Stimulated activated CD4-positive, alpha-beta T cell treated with anti-CD3 and anti-CD28 coated beads, TNF-alpha, amount 100 ng/mL, for 48 hours (primary cell): Measurements from ENCODE around the gene SS18.
A peak's percentile ranks its signal among the peaks of the same experiment; 100 is the strongest.
"Not testable (repeated sequence)": the region's sequence is repeated elsewhere in the genome, so short reads cannot be mapped to it uniquely, and the experiment has no call there.

Experiments
- DNase-seq, 3 donors: peaks; one replicate each; pipeline ENCODE4 v3.0.0-alpha.2; 2020; ENCODE audit warnings: low read depth in 3 of 3

The SS18 gene, protein sequence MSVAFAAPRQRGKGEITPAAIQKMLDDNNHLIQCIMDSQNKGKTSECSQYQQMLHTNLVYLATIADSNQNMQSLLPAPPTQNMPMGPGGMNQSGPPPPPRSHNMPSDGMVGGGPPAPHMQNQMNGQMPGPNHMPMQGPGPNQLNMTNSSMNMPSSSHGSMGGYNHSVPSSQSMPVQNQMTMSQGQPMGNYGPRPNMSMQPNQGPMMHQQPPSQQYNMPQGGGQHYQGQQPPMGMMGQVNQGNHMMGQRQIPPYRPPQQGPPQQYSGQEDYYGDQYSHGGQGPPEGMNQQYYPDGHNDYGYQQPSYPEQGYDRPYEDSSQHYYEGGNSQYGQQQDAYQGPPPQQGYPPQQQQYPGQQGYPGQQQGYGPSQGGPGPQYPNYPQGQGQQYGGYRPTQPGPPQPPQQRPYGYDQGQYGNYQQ

GRCh38 chr18:26090130-26091046 lies at the start of gene SS18:
SS18 (minus strand) TSS chr18:26090613; CDS start chr18:26090569, 44 bp downstream.
- DNase-seq = peak; percentile 82 to 85 (median 84)

DNA sequence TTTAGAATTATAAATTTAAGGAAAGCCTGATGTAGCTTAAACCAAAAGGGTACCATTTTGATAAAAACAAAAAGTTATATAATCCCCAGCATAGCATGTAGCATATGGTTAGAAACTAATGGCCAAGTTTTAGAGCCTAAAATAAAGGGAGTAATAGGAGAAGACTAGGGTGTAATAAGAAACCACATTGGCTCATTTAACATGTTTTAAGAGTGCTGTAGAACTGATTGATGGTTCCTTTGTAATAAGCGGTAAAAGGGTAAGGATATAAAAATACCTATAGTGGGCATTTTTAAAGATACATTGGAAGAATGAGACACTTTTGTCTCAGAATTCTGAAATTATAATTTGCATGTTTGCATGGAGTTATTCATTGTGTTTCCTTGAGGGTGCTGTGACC lies 45.1 kb upstream of the SS18 start:
- DNase-seq = no peak

GRCh38 chr18:26134107-26134506 lies 43.7 kb upstream of the SS18 start:
- DNase-seq = no peak

GRCh38 chr18:26133652-26134051 lies 43.2 kb upstream of the SS18 start, which contains the start of gene PSMA8:
PSMA8 (plus strand) TSS chr18:26133869; CDS start chr18:26133966, 97 bp downstream.
- peak; percentile 11 to 26 (median 24) for DNase-seq

DNA sequence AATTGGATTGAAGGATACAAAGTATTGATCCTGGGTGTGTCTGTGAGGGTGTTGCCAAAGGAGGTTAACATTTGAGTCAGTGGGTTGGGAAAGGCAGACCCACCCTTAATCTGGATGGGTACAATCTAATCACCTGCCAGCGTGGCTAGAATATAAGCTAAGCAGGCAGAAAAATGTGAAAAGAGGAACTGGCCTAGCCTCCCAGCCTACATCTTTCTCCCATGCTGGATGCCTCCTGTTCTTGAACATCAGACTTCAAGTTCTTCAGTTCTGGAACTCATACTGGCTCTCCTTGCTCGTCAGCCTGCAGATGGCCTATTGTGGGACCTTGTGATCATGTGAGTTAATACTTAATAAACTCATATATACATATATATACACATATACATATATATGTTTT lies 37.8 kb upstream of the SS18 start:
- not testable (repeated sequence) for DNase-seq

DNA sequence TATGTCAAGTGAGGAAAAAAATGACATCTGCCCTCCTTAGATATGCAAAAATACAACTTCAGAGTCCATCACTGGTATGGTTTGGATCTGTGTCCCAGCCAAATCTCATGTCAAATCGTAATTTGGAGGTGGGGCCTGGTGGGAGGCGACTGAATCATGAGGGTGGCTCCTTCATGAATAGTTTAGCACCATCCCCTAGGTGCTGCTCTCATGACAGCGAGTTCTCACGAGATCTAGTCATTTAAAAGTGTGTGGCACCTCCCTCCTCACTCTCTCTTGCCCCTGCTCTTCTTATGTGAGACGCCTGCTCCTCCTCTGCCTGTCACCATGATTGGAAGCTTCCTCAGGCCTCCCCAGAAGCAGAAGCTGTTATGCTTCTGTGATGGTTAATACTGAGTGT lies 37.4 kb upstream of the SS18 start:
- DNase-seq = no peak

GRCh38 chr18:26121994-26122393 lies 31.6 kb upstream of the SS18 start:
- DNase-seq = not testable (repeated sequence)

- no peak for DNase-seq
Observed at GRCh38 chr18:26121476-26121875, 31.1 kb upstream of the SS18 start.

DNA sequence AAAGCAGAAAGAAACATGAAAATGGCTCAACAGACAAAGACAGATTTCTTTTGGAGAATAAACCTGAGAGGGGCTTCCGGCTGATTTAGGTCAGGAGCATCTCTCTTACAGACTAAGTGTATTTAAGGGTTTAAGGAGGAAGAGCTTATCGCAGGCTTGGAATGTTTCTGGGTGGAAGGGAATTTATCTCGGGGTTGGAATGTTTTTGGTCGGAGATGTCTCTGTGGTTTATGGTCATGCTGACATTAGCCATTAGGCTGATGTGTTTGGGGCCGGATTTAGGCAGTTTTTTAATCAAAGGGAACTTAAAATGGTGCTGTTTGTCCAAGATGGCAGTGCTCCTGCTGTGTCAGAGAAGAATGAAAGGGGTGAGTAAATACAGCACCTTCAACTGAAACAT lies 28.8 kb upstream of the SS18 start:
- DNase-seq = no peak

- DNase-seq = no peak
Observed at GRCh38 chr18:26104035-26104434, 13.6 kb upstream of the SS18 start.

- DNase-seq = peak in 1 of 3 donors; percentile 31
Observed at GRCh38 chr18:26103579-26103978, 13.2 kb upstream of the SS18 start.

DNA sequence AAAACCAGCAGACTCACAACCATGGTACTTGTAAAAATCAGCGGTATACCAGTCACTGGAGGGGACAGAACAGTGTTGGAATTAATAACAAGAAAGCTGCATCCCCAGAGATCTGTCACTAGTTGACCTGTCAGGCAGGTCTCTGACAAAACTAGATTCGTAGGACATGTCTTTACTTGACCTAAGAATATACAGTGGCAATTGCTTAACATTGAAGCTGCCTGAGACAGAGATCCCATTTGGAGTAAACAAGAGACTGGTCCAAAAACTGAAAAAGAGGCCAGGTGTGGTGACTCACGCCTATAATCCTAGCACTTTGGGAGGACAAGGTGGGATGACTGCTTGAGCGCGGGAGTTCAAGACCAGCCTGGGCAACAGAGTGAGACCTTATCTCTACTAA lies 7.2 kb upstream of the SS18 start:
- DNase-seq = no peak

DNA sequence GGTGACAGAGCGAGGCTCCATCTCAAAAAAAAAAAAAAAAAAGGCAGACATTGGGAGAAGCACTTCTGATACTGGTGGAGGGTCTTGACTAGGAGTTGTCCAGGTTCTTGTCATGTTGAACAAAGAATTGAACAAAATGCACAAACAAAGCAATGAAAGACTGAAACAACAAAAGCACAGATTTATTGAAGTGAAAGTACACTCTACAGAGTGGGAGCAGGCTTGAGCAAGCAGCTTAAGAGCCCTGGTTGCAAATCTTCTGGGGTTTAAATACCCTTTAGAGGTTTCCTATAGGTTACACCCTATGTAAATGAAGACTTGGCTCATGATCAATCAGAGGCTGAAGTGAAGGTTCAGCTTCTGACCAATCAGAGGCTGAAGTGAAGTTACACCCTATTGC lies 6.4 kb upstream of the SS18 start:
- DNase-seq = no peak

GRCh38 chr18:26091047-26091630 lies 726 bp upstream of the SS18 start:
- DNase-seq = peak in 2 of 3 donors; percentile 48 to 58

DNA sequence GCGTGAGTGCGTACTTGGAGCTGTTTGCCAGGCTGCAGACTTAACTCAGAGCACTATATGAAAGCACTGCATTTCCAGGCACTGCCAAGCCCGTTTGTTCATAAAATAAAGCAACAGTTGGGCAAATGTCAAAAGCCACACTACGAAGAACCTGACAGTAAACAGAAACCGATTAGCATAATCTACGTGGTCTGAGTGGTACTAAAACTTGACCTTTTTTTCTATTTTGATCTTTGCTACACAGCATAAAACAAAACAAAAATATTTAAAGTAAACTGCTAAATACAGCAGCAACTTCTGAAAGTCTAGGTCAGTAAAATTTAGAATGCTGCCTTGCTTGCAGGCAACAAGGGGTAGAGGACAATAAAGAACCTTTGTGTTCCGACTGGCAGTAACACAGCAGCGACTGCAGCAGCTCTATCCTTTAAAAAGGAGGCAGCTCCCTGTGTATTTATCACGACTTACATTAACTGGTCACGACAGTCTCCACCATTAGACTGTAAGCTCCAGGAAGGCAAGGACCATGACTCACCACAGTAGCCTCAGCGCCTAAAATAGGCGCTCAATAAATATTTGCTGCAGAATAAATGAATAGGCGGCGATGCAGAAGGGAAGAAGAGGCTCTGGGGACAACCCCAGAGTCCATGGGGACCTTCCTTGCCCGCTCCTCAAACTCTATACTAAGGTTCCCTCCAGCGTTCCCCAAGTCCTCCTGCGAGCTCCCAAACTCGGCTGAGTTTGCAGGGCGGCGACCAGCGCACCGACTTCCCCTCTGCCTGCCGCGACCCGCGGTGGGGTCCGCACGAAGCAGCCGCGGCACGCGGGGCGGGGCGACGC lies 902 bp downstream of the SS18 start:
- DNase-seq = peak in 1 of 3 donors; percentile 7

- no peak for DNase-seq
Observed at GRCh38 chr18:26088487-26088886, 1.9 kb downstream of the SS18 start.

DNA sequence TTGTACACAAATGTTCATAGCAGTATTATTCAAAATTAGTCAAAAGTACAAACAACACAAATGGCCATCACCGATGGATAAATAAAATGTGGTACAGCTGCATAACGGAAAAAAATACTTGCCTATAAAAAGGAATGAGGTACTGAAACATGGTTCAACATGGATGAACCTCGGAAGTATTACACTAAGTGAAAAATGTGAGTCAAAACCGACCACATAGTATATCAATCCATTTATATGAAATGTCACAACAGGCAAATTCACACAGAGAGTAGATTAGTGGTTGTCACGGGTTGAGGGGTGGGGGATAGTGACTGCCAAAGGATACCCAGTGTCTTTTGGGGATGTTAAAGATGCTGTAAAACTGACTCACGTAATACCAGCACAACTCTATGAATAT lies 3.5 kb downstream of the SS18 start:
- DNase-seq = no peak

GRCh38 chr18:26085056-26085455 lies 5.4 kb downstream of the SS18 start:
- DNase-seq = no peak

- DNase-seq = no peak
Observed at GRCh38 chr18:26083099-26083498, 7.3 kb downstream of the SS18 start.

DNA sequence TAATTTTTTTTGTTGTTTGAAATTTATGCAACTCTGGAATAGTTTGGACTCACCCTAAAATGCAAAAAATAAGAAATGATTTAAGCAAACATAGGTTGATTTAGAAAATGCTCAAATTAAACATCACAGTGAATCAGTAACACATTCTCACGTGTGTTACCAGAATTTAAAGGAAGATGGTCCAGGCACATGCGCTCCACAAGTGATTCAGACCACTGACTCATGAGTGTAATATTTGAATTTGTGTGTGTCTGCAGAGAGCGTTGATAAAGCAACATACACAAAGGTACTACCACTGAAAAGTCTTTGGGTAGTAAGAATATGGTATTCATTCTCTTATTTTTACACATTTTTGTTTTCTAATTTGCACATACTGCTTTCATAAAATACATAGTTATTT lies 7.9 kb downstream of the SS18 start:
- DNase-seq = no peak

DNA sequence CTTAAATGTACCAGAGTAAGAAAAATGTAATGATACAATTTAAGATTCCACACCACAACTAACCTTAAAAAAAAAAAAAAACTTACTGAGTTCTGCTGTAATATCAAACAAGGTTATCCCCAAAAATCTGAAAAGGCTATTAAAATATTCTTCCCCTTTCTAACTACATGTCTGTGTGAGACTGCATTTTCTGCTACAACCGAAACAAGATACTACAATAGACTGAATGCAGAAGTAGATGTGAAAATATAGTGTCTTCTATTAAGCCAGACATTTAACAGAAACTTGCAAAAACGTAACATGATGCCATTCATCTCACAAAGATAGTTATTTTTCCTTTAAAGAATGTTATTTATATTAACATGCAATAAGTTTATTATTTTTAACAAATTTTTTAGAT lies 16.2 kb downstream of the SS18 start:
- DNase-seq = no peak
